Heart left ventricle (tissue), 16 donors: ENCODE results near the gene ASF1B. TPM values are rescaled to one million over a fixed set of nuclear protein-coding genes. Genes with fewer than 3 reads are reported as not detected.
"Not testable (repeated sequence)": the region's sequence is repeated elsewhere in the genome, so short reads cannot be mapped to it uniquely, and the experiment has no call there.

Source experiments
- ATAC-seq, 4 donors: fragments of 200-7000 bp; cut with Tn5 transposase; one replicate each; pipeline ENCODE4 v1.9.1; 2020 to 2022; ENCODE audit warnings: moderate library complexity in 4 of 4, mild to moderate bottlenecking in 3 of 4, moderate number of reproducible peaks in 1 of 4
- DNase-seq, 5 donors: peaks; one replicate each; pipeline ENCODE4 v3.0.0-alpha.2; 2020
- H3K27ac ChIP-seq, 12 donors: fragments of 200-600 bp; sonication (generic) in 4 of 12; one replicate each; pipeline versions ENCODE4 v1.5.0 to v1.8.0; 2016 to 2022; ENCODE audit warnings: mild to moderate bottlenecking in 2 of 12
- H3K27me3 ChIP-seq, 9 donors: fragments of 200-600 bp; sonication (generic) in 2 of 9; one replicate each; pipeline versions ENCODE4 v1.5.1 to v1.8.0; 2016 to 2022; ENCODE audit warnings: mild to moderate bottlenecking in 3 of 9
- H3K36me3 ChIP-seq, 9 donors: fragments of 200-600 bp; sonication (generic) in 2 of 9; one replicate each; pipeline versions ENCODE4 v1.5.0 to v1.8.0; 2018 to 2022; ENCODE audit warnings: mild to moderate bottlenecking in 2 of 9
- H3K4me1 ChIP-seq, 12 donors: fragments of 200-600 bp; sonication (generic) in 4 of 12; one replicate each; pipeline versions ENCODE4 v1.5.0 to v1.8.0; 2016 to 2022; ENCODE audit warnings: mild to moderate bottlenecking in 3 of 12
- H3K4me3 ChIP-seq, 12 donors: fragments of 200-600 bp; sonication (generic) in 4 of 12; one replicate each; pipeline versions ENCODE4 v1.5.0 to v1.8.0; 2017 to 2022; ENCODE audit warnings: mild to moderate bottlenecking in 9 of 12, moderate library complexity in 4 of 12
- H3K9me3 ChIP-seq, 12 donors: fragments of 200-600 bp; sonication (generic) in 4 of 12; one replicate each; pipeline versions ENCODE4 v1.5.0 to v1.8.0; 2016 to 2022; ENCODE audit warnings: mild to moderate bottlenecking in 1 of 12
- CTCF ChIP-seq, 12 donors: fragments of 200-600 bp; sonication (generic) in 4 of 12; IDR thresholded peaks; one replicate each; pipeline versions ENCODE4 v1.5.0 to v1.8.0; 2018 to 2022; ENCODE audit warnings: antibody characterized with exemption in 12 of 12, mild to moderate bottlenecking in 5 of 12
- POLR2A ChIP-seq, 2 donors: fragments of 450-650 bp; IDR thresholded peaks; one replicate each; pipeline ENCODE4 v1.6.1; 2017; ENCODE audit warnings: antibody characterized with exemption in 2 of 2, mild to moderate bottlenecking in 2 of 2, moderate library complexity in 2 of 2
- WGBS, 4 donors: extraction: QIAGEN DNeasy Blood & Tissue Kit in 2 of 4; methylation state at CpG; one replicate each; pipeline versions ENCODE4 v1.1.5 to v1.1.7; 2013 to 2018; 5-methylcytosine and 5-hydroxymethylcytosine counted together
- intact Hi-C, 10 donors: fragments of 100-400 bp; cut with DNase I; formaldehyde crosslinking; loops; one replicate each; pipeline versions ENCODE4 v1.11.1 to v1.14.2; 2022
- polyA plus RNA-seq, 2 donors: library from polyadenylated mRNA; stranded (reverse); fragments of 200-250 nt; gene quantifications; one replicate each; pipeline ENCODE4 v1.2.3, GENCODE V29; 2013
- total RNA-seq, 9 donors: library from RNA; depleted of rRNA in 2 of 9; stranded (reverse); fragments of >200 nt in 2 of 9; fragmentation: NEBNext Ultra II Directional in 3 of 9; extraction: Animal tissue kit (Norgen Biotek cat#: 25700) in 3 of 9; gene quantifications; one replicate each; pipeline versions ENCODE4 v1.1.0 to v1.2.4, GENCODE V29; 2016 to 2023
- donor health status: ischemic (EF 13 %, LVEDD 7.1; RV severe dilation, severe dysfunction).
- donor health status: healthy with polysubstance abuse.
- donor health status: DM: no; HTN: yes; CAD: no.
- donor health status: DM: no; HTN: no; CAD: no.
- donor health status: ischemic (EF 25% LVEDD 6.9; RV normal size, moderate dysfunction).
- donor health status: ischemic (EF 25% LVEDD 5.7; RV mildly dilated, moderate dysfunction).
- donor health status: healthy.
- donor health status: DM: yes; HTN: yes; CAD: no.
- donor health status: ischemic (EF 35%, LVEDD 5.7; RV mildly dilated, moderate dysfunction).
- donor health status: nonischemic (EF 11% LVEDD 7.7; RV severe dilation, severe dysfunction).
- donor health status: DM: yes; HTN: yes; CAD: no.
- donor health status: PGD.
- donor health status: ischemic (EF 29% LVEDD 5.4; RV normal size, mild dysfunction).
- donor health status: nonischemic (EF 23%, LVEDD 6.1; RV moderate dilation, normal function).

The ASF1B gene
- total and polyA plus RNA-seq, 11 donors: 0.19 to 7.0 (median 0.91) TPM

DNA sequence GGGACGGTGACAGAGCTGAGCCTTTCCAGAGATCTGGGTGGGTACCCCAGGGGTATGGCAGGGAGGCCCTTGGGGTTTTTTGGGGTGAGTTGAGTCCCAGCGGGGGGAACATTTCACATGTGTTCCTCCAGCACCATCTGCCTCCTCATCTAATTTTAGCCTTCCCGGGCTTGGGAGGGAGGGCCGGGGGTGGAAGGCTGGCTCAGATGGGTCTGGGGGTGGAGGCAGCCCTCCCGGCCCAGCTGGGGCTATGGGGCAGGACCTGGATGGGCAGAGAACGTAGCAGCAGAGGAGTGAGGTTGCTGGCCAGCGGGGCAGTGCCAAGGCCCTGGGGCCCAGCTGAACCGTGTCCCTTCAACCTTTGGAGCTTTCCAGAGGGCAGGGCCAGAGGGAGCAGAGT lies 46.1 kb upstream of the ASF1B start:
- Histone ChIP-seq H3K27me3 (no peaks in the 10 kb centered on the region), H3K9me3 (no peaks in the 10 kb centered on the region), H3K4me3 (no peak overlapping the region), H3K4me1 (no peaks in the 10 kb centered on the region), H3K36me3 (peaks cover 0 to 4% (median under 1%) of the 10 kb centered on the region in 9 donors), H3K27ac (no peak overlapping the region)
- TF ChIP-seq CTCF (IDR thresholded peaks at IDR 0.05) (no peak), POLR2A (IDR thresholded peaks at IDR 0.05) (no peak)
- WGBS, 4 donors: 63 to 82% (median 72%) methylated on average over 7 to 8 of the region's 8 CpGs
- DNase-seq (no peak), ATAC-seq (peak in 1 of 4 donors; percentile 22)
- intact Hi-C loops: no loop called here

DNA sequence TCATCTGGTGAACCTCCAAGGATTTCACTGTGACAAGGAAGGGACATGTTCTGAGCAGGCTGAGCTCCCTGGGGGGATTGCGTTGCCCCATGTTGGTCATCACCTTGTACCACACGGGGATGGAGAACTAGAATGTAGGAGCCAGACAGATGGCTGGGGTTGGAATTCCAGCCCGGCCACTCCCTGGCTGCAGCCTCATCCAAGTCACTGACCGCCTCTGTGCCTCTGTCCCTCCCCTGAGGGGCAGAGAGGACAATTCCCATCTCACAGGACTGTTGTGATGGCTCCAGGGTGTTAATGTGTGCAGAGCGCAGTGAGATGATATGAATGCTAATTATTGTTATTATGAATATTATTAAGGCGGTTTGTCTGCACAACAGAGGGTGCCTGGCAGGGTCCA lies 45.5 kb upstream of the ASF1B start:
- Histone ChIP-seq H3K4me1 (no peaks in the 10 kb centered on the region), H3K27me3 (no peaks in the 10 kb centered on the region)

GRCh38 chr19:14181199-14181598 lies 44.8 kb upstream of the ASF1B start:
- ATAC-seq, H3K9me3 ChIP-seq, DNase-seq, H3K27ac ChIP-seq, H3K4me3 ChIP-seq, H3K4me1 ChIP-seq, intact Hi-C loops, H3K27me3 ChIP-seq: not testable (repeated sequence)
- WGBS, 4 donors: 93 to 95% (median 94%) methylated on average over 12 of the region's 12 CpGs
- H3K36me3 ChIP-seq: peaks cover 0 to 16% (median 8%) of the 10 kb centered on the region in 9 donors

More for the DNA sequence above, 45.5 kb upstream of the ASF1B start:
- TF ChIP-seq CTCF (IDR thresholded peaks at IDR 0.05) (no peak), POLR2A (IDR thresholded peaks at IDR 0.05) (no peak)
- DNase-seq (no peak), ATAC-seq (no peak)
- no peaks in the 10 kb centered on the region for H3K9me3 ChIP-seq
- H3K4me3 ChIP-seq: no peak overlapping the region
- no peak overlapping the region for H3K27ac ChIP-seq
- H3K36me3 ChIP-seq: peaks cover 0 to 10% (median 5%) of the 10 kb centered on the region in 9 donors
- intact Hi-C loops: no loop called here
- 84 to 95% (median 90%) methylated on average over 6 of the region's 6 CpGs for WGBS, 4 donors

- ATAC-seq (no peak), DNase-seq (no peak)
- H3K36me3 ChIP-seq: peaks cover 0 to 35% (median 18%) of the 10 kb centered on the region in 9 donors
- H3K4me1 ChIP-seq: no peaks in the 10 kb centered on the region
- WGBS, 4 donors: 88 to 92% (median 90%) methylated on average over 22 to 23 of the region's 23 CpGs
- H3K9me3 ChIP-seq: no peaks in the 10 kb centered on the region
- no peaks in the 10 kb centered on the region for H3K27me3 ChIP-seq
- intact Hi-C loops: no loop called here
- no peak overlapping the region for H3K27ac ChIP-seq
- H3K4me3 ChIP-seq: no peak overlapping the region
- TF ChIP-seq POLR2A (IDR thresholded peaks at IDR 0.05) (no peak), CTCF (IDR thresholded peaks at IDR 0.05) (no peak)
Measured at GRCh38 chr19:14177496-14178074, 41.2 kb upstream of the ASF1B start.

GRCh38 chr19:14175351-14175792 lies 39.0 kb upstream of the ASF1B start:
- no peaks in the 10 kb centered on the region for H3K4me1 ChIP-seq
- H3K4me3 ChIP-seq: no peak overlapping the region
- 93 to 98% (median 94%) methylated on average over 6 of the region's 6 CpGs for WGBS, 4 donors
- TF ChIP-seq CTCF (IDR thresholded peaks at IDR 0.05) (no peak), POLR2A (IDR thresholded peaks at IDR 0.05) (no peak)
- intact Hi-C loops: no loop called here
- no peak for DNase-seq
- no peaks in the 10 kb centered on the region for H3K9me3 ChIP-seq
- no peaks in the 10 kb centered on the region for H3K27me3 ChIP-seq
- no peak for ATAC-seq
- H3K27ac ChIP-seq: no peak overlapping the region
- peaks cover 0 to 57% (median 38%) of the 10 kb centered on the region in 9 donors for H3K36me3 ChIP-seq
